Epithelial cell of esophagus (primary cell): Measurements from ENCODE around the gene EVI5.
"Not testable (repeated sequence)": the region's sequence is repeated elsewhere in the genome, so short reads cannot be mapped to it uniquely, and the experiment has no call there.

Source experiments
- DNase-seq: peaks from one replicate; pipeline ENCODE4 v3.0.0; 2010; ENCODE audit warnings: low read depth
- H3K4me3 ChIP-seq: 2 replicates; pipeline ENCODE4 v1.5.1; 2011; ENCODE audit warnings: mild to moderate bottlenecking, low read length, control low read depth
- CTCF ChIP-seq: IDR thresholded peaks from 2 replicates; pipeline ENCODE4 v1.5.1; 2011; ENCODE audit warnings: low read depth, mild to moderate bottlenecking, low read length, control low read depth, inconsistent platforms; ENCODE audit not compliant: insufficient read depth; ENCODE audit errors: missing control alignments

EVI5 gene

GRCh38 chr1:92784021-92784638 lies 778 bp downstream of the EVI5 start:
- TF ChIP-seq CTCF, result no peak
- peak; percentile 78 for DNase-seq
- H3K4me3 ChIP-seq, result peak overlapping the region; percentile 81

GRCh38 chr1:92783550-92783949 lies 1.4 kb downstream of the EVI5 start:
- DNase-seq, result peak; percentile 21
- H3K4me3 ChIP-seq, result peak overlapping the region; percentile 81
- peak; percentile 9 for TF ChIP-seq CTCF

DNA sequence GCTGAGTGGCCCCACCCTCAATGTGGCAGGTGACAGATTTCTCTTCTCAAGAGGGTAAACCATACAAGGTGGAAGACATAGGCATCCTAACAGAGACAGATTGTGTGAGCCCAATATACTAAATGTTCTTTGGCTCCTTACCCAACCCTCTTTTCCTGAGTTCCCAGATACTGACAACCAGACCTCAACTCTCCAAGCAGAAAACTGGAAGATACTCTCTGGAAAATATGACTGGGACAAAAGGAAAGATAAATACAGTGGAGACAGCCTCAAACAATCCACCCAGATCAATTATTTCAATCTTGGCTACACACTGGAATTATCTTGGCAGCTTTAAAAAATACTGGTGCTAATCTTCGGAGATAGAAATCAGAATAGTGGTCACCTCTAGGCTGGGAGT lies 6.5 kb downstream of the EVI5 start:
- no peak overlapping the region for H3K4me3 ChIP-seq
- DNase-seq, result no peak
- TF ChIP-seq CTCF, result no peak

DNA sequence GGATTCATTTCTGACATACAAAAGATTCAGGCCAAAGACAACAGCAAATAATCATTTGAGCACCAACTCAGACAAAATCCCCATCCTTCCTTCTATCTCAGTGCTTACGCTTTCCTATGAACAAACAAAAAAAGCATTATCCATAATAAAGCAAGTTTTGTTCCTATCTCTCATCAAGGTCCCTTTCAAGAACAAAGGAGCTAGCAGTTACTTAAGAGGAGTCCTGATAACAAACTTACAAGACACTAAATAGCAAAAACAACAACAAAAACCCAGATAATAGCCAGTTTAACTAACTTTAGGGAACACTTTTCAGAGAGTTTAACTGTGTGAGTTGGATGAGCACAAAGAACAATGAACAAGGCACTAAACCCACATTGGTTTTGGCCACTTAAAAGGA lies 10.5 kb downstream of the EVI5 start:
- TF ChIP-seq CTCF, result no peak
- H3K4me3 ChIP-seq, result no peak overlapping the region
- no peak for DNase-seq

DNA sequence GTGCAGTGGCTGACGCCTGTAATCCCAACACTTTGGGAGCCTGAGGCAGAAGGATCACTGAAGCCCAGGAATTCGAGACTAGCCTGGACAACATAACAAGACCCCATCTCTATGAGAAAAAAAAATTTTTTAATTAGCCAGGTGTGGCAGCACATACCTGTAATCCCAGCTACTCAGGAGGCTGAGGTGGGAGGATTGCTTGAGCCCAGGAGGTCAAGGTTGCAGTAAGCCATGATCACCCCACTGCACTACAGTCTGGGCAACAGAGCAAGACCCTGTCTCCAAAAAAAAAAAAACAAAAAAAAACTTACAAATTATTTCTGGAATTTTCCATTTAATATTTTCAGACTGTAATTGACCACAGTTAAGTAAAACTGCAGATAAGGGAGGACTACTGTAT lies 11.2 kb downstream of the EVI5 start:
- H3K4me3 ChIP-seq, DNase-seq: not testable (repeated sequence)

DNA sequence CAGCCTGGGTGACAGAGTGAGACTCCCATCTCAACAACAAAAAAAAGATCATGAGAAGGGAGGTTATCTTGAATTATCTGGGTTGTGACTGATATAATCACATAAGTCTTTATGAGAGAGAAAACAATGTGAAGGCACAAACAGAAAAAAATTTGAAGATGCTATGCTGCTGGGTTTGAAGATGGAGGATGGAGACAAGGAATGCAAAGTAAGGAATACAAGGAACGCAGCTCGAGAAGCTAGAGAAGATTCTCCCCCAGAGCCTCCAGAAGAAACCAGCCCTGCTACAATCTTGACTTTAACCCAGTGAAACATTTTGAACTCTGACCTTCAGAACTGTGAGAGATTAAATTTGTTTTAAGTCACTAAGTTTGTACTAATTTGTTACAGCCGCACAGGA lies 15.1 kb downstream of the EVI5 start:
- no peak for DNase-seq
- no peak for TF ChIP-seq CTCF
- H3K4me3 ChIP-seq, result no peak overlapping the region

- no peak for TF ChIP-seq CTCF
- no peak overlapping the region for H3K4me3 ChIP-seq
- no peak for DNase-seq
Observed at GRCh38 chr1:92768915-92769314, 16.0 kb downstream of the EVI5 start.
